Left lobe of liver (tissue), 2 donors: ENCODE results near the gene CT45A2. TPM values are rescaled to one million over a fixed set of nuclear protein-coding genes. Genes with fewer than 3 reads are reported as not detected.
"Not testable (repeated sequence)": the region's sequence is repeated elsewhere in the genome, so short reads cannot be mapped to it uniquely, and the experiment has no call there.

ENCODE experiments used
- ATAC-seq: fragments of 200-7000 bp; cut with Tn5 transposase; one replicate; pipeline ENCODE4 v1.9.1; 2020; ENCODE audit warnings: mild to moderate bottlenecking, moderate library complexity
- DNase-seq: peaks from one replicate; pipeline ENCODE4 v3.0.0-alpha.2; 2020; ENCODE audit warnings: low spot score
- total RNA-seq: library from RNA; stranded (reverse); gene quantifications from one replicate; pipeline ENCODE4 v1.2.1, GENCODE V29; 2021
- donor health status: DM: no; HTN: no; CAD: no; lungs with moderate emphysema.
- donor health status: DM: no; HTN: yes; CAD: no.

The CT45A2 gene
- total RNA-seq, result not detected

GRCh38 chrX:135819912-135820311, at the start of gene CT45A2:
Gene CT45A2, minus strand, starts transcription at chrX:135820012. Its CDS starts 3,747 bp downstream, at chrX:135816265.
- ATAC-seq, DNase-seq: not testable (repeated sequence)

- not testable (repeated sequence) for ATAC-seq, DNase-seq
These were observed 34.6 kb upstream of the CT45A2 start, which contains the start of gene CT45A8 for GRCh38 chrX:135854438-135854837. Gene CT45A8, minus strand, starts transcription at chrX:135854538. Its CDS starts 3,755 bp downstream, at chrX:135850783.

GRCh38 chrX:135837180-135837579, 17.4 kb upstream of the CT45A2 start, which contains the start of gene CT45A7:
Gene CT45A7, minus strand, starts transcription at chrX:135837280. Its CDS starts 3,747 bp downstream, at chrX:135833533.
- not testable (repeated sequence) for ATAC-seq, DNase-seq

GRCh38 chrX:135802687-135803086, 17.1 kb downstream of the CT45A2 start, which contains the start of gene CT45A6:
Gene CT45A6, minus strand, starts transcription at chrX:135802787. Its CDS starts 3,794 bp downstream, at chrX:135798993.
- not testable (repeated sequence) for ATAC-seq, DNase-seq

GRCh38 chrX:135785403-135785802, 34.4 kb downstream of the CT45A2 start, which contains the start of gene CT45A5:
Gene CT45A5, minus strand, starts transcription at chrX:135785503. Its CDS starts 3,774 bp downstream, at chrX:135781729.
- DNase-seq, ATAC-seq: not testable (repeated sequence)

- not testable (repeated sequence) for DNase-seq, ATAC-seq
These were observed 51.7 kb downstream of the CT45A2 start, which contains the start of gene CT45A3 for GRCh38 chrX:135768091-135768490. Gene CT45A3, minus strand, starts transcription at chrX:135768191. Its CDS starts 3,747 bp downstream, at chrX:135764444.

Other genes starting within 250 kb of the CT45A2 start
- gene CT45A1, start 106.4 kb downstream of the CT45A2 start, total RNA-seq, result not detected
- gene CT45A3, start 51.8 kb downstream of the CT45A2 start, total RNA-seq, result not detected
- not detected for gene CT45A5, start 34.5 kb downstream of the CT45A2 start, total RNA-seq
- gene CT45A6, start 17.2 kb downstream of the CT45A2 start, total RNA-seq, result not detected
- gene CT45A7, start 17.3 kb upstream of the CT45A2 start, total RNA-seq, result not detected
- gene CT45A8, start 34.5 kb upstream of the CT45A2 start, total RNA-seq, result not detected
- gene CT45A9, start 51.8 kb upstream of the CT45A2 start, total RNA-seq, result not detected
- 0.45 TPM for gene CT45A10, start 73.4 kb upstream of the CT45A2 start, total RNA-seq
- gene SAGE1, start 73.7 kb upstream of the CT45A2 start, total RNA-seq, result not detected
- gene MMGT1, start 154.0 kb upstream of the CT45A2 start, total RNA-seq, result 4.7 TPM
- gene SLC9A6, start 165.4 kb upstream of the CT45A2 start, total RNA-seq, result 3.2 TPM